Left ventricle myocardium inferior (tissue), 1 donor: Measurements from ENCODE around the gene SCEL. TPM values are rescaled to one million over a fixed set of nuclear protein-coding genes. Genes with fewer than 3 reads are reported as not detected.
"Not testable (repeated sequence)": the region's sequence is repeated elsewhere in the genome, so short reads cannot be mapped to it uniquely, and the experiment has no call there.

Source experiments
- DNase-seq: peaks from one replicate; pipeline ENCODE4 v3.0.0-alpha.2; 2020
- H3K27ac ChIP-seq: fragments of 200-600 bp; replicated peaks from 2 replicates; pipeline ENCODE4 v1.8.0; 2021
- H3K27me3 ChIP-seq: fragments of 200-600 bp; 2 replicates; pipeline ENCODE4 v1.8.0; 2021; ENCODE audit warnings: low read depth
- H3K36me3 ChIP-seq: fragments of 200-600 bp; 2 replicates; pipeline ENCODE4 v1.8.0; 2021
- H3K4me1 ChIP-seq: fragments of 200-600 bp; 2 replicates; pipeline ENCODE4 v1.8.0; 2021
- H3K4me3 ChIP-seq: fragments of 200-600 bp; 2 replicates; pipeline ENCODE4 v1.8.0; 2021; ENCODE audit warnings: mild to moderate bottlenecking, moderate library complexity
- H3K9me3 ChIP-seq: fragments of 200-600 bp; replicated peaks from 2 replicates; pipeline ENCODE4 v1.8.0; 2021
- CTCF ChIP-seq: fragments of 200-600 bp; IDR thresholded peaks from 2 replicates; pipeline ENCODE4 v1.8.0; 2021; ENCODE audit warnings: antibody characterized with exemption, mild to moderate bottlenecking, borderline replicate concordance
- intact Hi-C: fragments of 100-400 bp; cut with micrococcal nuclease; formaldehyde crosslinking; loops from one replicate; pipeline ENCODE4 v1.11.0; 2022
- total RNA-seq: library from RNA; stranded (reverse); fragmentation: NEBNext Ultra II Directional; extraction: Animal tissue kit (Norgen Biotek cat#: 25700); gene quantifications from one replicate; pipeline ENCODE4 v1.2.1, GENCODE V29; 2021
- donor health status: DM: no; HTN: yes; CAD: no; lungs with severe emphysema.

Gene SCEL
- total RNA-seq, 1 donor from 2014 or later = not detected

DNA sequence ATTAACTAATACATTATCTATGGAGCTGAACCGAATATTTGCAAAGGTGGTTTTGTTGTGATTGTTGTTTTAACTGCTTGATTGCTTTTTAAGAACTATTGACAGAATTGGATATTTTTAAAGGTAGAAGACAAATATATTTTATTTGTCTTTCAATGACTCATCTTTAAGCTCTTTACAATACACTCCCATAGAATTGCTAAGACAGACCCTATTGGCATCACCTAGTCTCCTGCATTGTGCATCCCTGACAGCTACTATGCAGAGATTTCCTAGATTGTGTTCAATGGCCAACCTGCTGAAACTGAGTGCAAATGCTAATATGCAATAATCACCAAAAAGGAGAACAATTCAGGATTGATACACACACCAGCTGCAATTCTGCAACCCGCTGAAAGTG, 19.7 kb upstream of the SCEL start:
- Histone ChIP-seq H3K4me3 (no peak overlapping the region), H3K36me3 (no peaks in the 10 kb centered on the region), H3K4me1 (no peaks in the 10 kb centered on the region), H3K27me3 (no peaks in the 10 kb centered on the region), H3K27ac (no peak overlapping the region), H3K9me3 (no peaks in the 10 kb centered on the region)
- intact Hi-C loops = no loop called here
- TF ChIP-seq CTCF = no peak
- DNase-seq = no peak

DNA sequence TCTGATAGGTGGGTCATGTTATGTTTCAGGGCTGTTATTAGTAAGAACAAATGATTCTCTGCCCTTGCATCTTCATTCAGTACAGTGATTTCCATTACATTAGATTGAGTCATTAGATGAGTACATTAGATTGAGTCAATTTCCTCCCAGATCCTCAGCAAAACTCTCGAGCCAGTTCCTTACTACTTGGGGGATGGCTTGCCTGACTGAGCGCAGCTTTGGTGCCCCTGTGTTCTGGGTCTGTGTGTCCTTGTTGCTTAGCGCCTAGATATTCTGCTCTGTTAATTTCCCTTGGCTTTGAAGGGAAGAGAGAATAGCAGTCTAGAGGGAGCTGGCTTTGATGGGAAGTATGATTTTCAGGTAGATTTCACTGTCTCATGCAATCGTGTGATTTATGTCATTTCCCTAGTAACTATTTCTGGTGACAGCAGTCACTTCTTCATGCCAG, 19.1 kb upstream of the SCEL start:
- no peaks in the 10 kb centered on the region for H3K9me3 ChIP-seq
- intact Hi-C loops = no loop called here
- no peaks in the 10 kb centered on the region for H3K4me1 ChIP-seq
- H3K36me3 ChIP-seq = no peaks in the 10 kb centered on the region
- H3K27ac ChIP-seq = no peak overlapping the region
- no peak overlapping the region for H3K4me3 ChIP-seq
- TF ChIP-seq CTCF = no peak
- H3K27me3 ChIP-seq = no peaks in the 10 kb centered on the region
- no peak for DNase-seq

GRCh38 chr13:77518266-77518665, 17.2 kb upstream of the SCEL start:
- no peak for TF ChIP-seq CTCF
- Histone ChIP-seq H3K4me1 (no peaks in the 10 kb centered on the region), H3K4me3 (no peak overlapping the region), H3K27ac (no peak overlapping the region), H3K36me3 (no peaks in the 10 kb centered on the region), H3K9me3 (no peaks in the 10 kb centered on the region), H3K27me3 (peaks cover 4% of the 10 kb centered on the region)
- intact Hi-C loops = no loop called here
- DNase-seq = no peak

DNA sequence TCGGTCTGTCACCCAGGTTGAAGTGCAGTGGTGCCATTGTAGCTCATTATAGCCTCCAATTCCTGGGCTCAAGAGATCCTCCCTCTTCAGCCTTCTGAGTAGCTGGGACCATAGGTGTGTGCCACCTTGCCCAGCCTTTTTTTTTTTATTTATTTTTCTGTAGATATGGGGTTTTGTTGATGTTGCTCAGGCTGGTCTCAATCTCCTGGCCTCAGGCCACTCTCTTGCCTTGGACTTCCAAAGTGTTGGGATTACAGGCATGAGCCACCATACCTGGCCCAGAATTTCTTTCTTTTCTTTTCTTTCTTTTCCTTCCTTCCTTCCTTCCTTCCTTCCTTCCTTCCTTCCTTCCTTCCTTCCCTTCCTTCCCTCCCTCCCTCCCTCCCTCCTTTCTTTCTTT, 16.1 kb upstream of the SCEL start:
- H3K9me3 ChIP-seq, H3K27me3 ChIP-seq, H3K27ac ChIP-seq, H3K36me3 ChIP-seq, H3K4me3 ChIP-seq, DNase-seq, intact Hi-C loops, H3K4me1 ChIP-seq: not testable (repeated sequence)

GRCh38 chr13:77519808-77520207, 15.7 kb upstream of the SCEL start:
- no peak for DNase-seq
- no peaks in the 10 kb centered on the region for H3K36me3 ChIP-seq
- TF ChIP-seq CTCF = no peak
- no peaks in the 10 kb centered on the region for H3K4me1 ChIP-seq
- intact Hi-C loops = no loop called here
- no peak overlapping the region for H3K4me3 ChIP-seq
- H3K9me3 ChIP-seq = no peaks in the 10 kb centered on the region
- peaks cover 10% of the 10 kb centered on the region for H3K27me3 ChIP-seq
- H3K27ac ChIP-seq = no peak overlapping the region

- Histone ChIP-seq H3K36me3 (no peaks in the 10 kb centered on the region), H3K27ac (no peak overlapping the region), H3K9me3 (no peaks in the 10 kb centered on the region), H3K4me1 (no peaks in the 10 kb centered on the region), H3K4me3 (no peak overlapping the region), H3K27me3 (peaks cover 10% of the 10 kb centered on the region)
- DNase-seq = no peak
- intact Hi-C loops = no loop called here
- TF ChIP-seq CTCF = no peak
Measured at GRCh38 chr13:77521194-77521593, 14.3 kb upstream of the SCEL start.
